Upper lobe of left lung (tissue), 6 donors: ENCODE results near the gene FOXL1. TPM values are rescaled to one million over a fixed set of nuclear protein-coding genes. Genes with fewer than 3 reads are reported as not detected.

Source experiments
- ATAC-seq, 2 donors: fragments of 200-7000 bp; cut with Tn5 transposase; one replicate each; pipeline ENCODE4 v1.9.1; 2022; ENCODE audit warnings: mild to moderate bottlenecking in 2 of 2, moderate library complexity in 2 of 2; ENCODE audit not compliant: low FRiP score in 2 of 2
- DNase-seq, 2 donors: peaks; one replicate each; pipeline ENCODE4 v3.0.0-alpha.2; 2019 to 2020
- H3K27ac ChIP-seq, 4 donors: fragments of 200-600 bp; sonication (generic); one replicate each; pipeline ENCODE4 v1.5.1; 2016 to 2019
- H3K27me3 ChIP-seq, 4 donors: fragments of 200-600 bp; sonication (generic); one replicate each; pipeline ENCODE4 v1.5.1; 2017 to 2019
- H3K36me3 ChIP-seq, 4 donors: fragments of 200-600 bp; sonication (generic); one replicate each; pipeline ENCODE4 v1.5.1; 2016 to 2019
- H3K4me1 ChIP-seq, 4 donors: fragments of 200-600 bp; sonication (generic); one replicate each; pipeline ENCODE4 v1.5.1; 2018 to 2019
- H3K4me3 ChIP-seq, 4 donors: fragments of 200-600 bp; sonication (generic); one replicate each; pipeline ENCODE4 v1.5.1; 2017 to 2019; ENCODE audit warnings: mild to moderate bottlenecking in 2 of 4, moderate library complexity in 1 of 4
- H3K9me3 ChIP-seq, 4 donors: fragments of 200-600 bp; sonication (generic); one replicate each; pipeline ENCODE4 v1.5.1; 2018 to 2019
- EP300 ChIP-seq, 4 donors: sonication (generic); formaldehyde crosslinking; IDR thresholded peaks; one replicate each; pipeline ENCODE4 v1.5.1; 2017; ENCODE audit warnings: antibody characterized with exemption in 4 of 4, control low read depth in 2 of 4
- POLR2A ChIP-seq, 4 donors: fragments of 450-650 bp; IDR thresholded peaks; one replicate each; pipeline ENCODE4 v1.5.1; 2016 to 2017; ENCODE audit warnings: antibody characterized with exemption in 4 of 4, mild to moderate bottlenecking in 2 of 4
- POLR2AphosphoS5 ChIP-seq, 2 donors: sonication (generic); formaldehyde crosslinking; IDR thresholded peaks; one replicate each; pipeline ENCODE4 v1.5.1; 2017; ENCODE audit warnings: antibody characterized with exemption in 2 of 2
- WGBS, 2 donors: methylation state at CpG; one replicate each; pipeline ENCODE4 v1.1.5; 2017 to 2018; 5-methylcytosine and 5-hydroxymethylcytosine counted together
- total RNA-seq, 6 donors: library from RNA; depleted of rRNA in 4 of 6; stranded (reverse); fragments of >200 nt in 4 of 6; gene quantifications; one replicate each; pipeline versions ENCODE4 v1.1.0 to v1.2.1, GENCODE V29; 2016 to 2021
- TF ChIP-seq, protein P1 (sequence below), 6 experiments: fragments of 450-650 bp in 4 of 6; fragments of 200-600 bp in 2 of 6; sonication (generic) in 2 of 6; IDR thresholded peaks; one replicate each; pipeline ENCODE4 v1.5.1; 2016 to 2019; ENCODE audit warnings: antibody characterized with exemption in 6 of 6
- donor health status: DM: no; HTN: no; CAD: no; lungs with moderate emphysema.
- donor health status: DM: no; HTN: yes; CAD: no; lungs with severe emphysema.

The FOXL1 gene
- 1 to 10 TPM in 2 of 6 donors, under 1 TPM in 3, not detected in 1; 0.22 to 2.2 (median 0.49) TPM for total RNA-seq

GRCh38 chr16:86578061-86578599 is at the start of gene FOXL1:
Gene FOXL1, plus strand, starts transcription at chr16:86578549. Its CDS starts 175 bp downstream, at chr16:86578724.
- Histone ChIP-seq H3K4me1 (peaks cover 16 to 41% (median 33%) of the 10 kb centered on the region in 4 donors), H3K27me3 (peaks cover 0 to 39% (median 13%) of the 10 kb centered on the region in 4 donors), H3K36me3 (no peaks in the 10 kb centered on the region), H3K27ac (peak within 1 kb of the TSS; percentile 45 to 77 (median 63)), H3K4me3 (peak within 1 kb of the TSS in 3 of 4 donors; percentile 12 to 42 (median 36)), H3K9me3 (no peaks in the 10 kb centered on the region)
- no peak for DNase-seq
- no peak for ATAC-seq
- WGBS, 2 donors, result 40 to 52% methylated on average over 13 of the region's 13 CpGs
- no peak for TF ChIP-seq POLR2A (IDR thresholded peaks at IDR 0.05)
- no peak for TF ChIP-seq POLR2AphosphoS5 (IDR thresholded peaks at IDR 0.05)
- no peak for TF ChIP-seq EP300 (IDR thresholded peaks at IDR 0.05)
- TF ChIP-seq, protein P1, sequence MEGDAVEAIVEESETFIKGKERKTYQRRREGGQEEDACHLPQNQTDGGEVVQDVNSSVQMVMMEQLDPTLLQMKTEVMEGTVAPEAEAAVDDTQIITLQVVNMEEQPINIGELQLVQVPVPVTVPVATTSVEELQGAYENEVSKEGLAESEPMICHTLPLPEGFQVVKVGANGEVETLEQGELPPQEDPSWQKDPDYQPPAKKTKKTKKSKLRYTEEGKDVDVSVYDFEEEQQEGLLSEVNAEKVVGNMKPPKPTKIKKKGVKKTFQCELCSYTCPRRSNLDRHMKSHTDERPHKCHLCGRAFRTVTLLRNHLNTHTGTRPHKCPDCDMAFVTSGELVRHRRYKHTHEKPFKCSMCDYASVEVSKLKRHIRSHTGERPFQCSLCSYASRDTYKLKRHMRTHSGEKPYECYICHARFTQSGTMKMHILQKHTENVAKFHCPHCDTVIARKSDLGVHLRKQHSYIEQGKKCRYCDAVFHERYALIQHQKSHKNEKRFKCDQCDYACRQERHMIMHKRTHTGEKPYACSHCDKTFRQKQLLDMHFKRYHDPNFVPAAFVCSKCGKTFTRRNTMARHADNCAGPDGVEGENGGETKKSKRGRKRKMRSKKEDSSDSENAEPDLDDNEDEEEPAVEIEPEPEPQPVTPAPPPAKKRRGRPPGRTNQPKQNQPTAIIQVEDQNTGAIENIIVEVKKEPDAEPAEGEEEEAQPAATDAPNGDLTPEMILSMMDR (IDR thresholded peaks at IDR 0.05), result no peak

DNA sequence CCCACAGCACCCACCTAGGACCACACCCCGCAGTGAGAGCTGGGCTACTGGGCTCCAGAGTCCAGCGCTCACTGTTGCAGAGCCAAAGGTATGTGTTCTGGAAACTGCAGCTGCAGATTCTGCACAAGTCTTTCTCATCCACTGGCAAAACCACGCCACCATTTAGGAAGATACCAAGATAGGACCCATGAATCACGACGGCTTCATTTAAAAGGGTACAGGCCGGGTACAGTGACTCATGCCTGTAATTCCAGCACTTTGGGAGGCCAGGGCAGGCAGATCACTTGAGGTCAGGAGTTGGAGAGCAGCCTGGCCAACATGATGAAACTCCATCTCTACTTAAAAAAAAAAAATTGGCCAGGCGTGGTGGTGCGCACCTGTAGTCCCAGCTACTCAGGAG is 49.2 kb upstream of the FOXL1 start:
- no peak for TF ChIP-seq POLR2A (IDR thresholded peaks at IDR 0.05)
- TF ChIP-seq, protein P1 (IDR thresholded peaks at IDR 0.05), result no peak
- TF ChIP-seq POLR2AphosphoS5 (IDR thresholded peaks at IDR 0.05), result no peak
- TF ChIP-seq EP300 (IDR thresholded peaks at IDR 0.05), result no peak
- WGBS, 2 donors, result 87 to 91% methylated on average over 7 to 8 of the region's 8 CpGs
- H3K27ac ChIP-seq, result no peak overlapping the region
- peaks cover 0 to 38% (median 13%) of the 10 kb centered on the region in 4 donors for H3K36me3 ChIP-seq
- no peaks in the 10 kb centered on the region for H3K9me3 ChIP-seq
- no peaks in the 10 kb centered on the region for H3K27me3 ChIP-seq
- no peaks in the 10 kb centered on the region for H3K4me1 ChIP-seq
- no peak for DNase-seq
- H3K4me3 ChIP-seq, result no peak overlapping the region
- no peak for ATAC-seq

GRCh38 chr16:86530251-86531190 is 47.8 kb upstream of the FOXL1 start:
- DNase-seq (peak in 1 of 2 donors; percentile 72), ATAC-seq (no peak)
- WGBS, 2 donors, result 87 to 89% methylated on average over 31 of the region's 31 CpGs
- no peaks in the 10 kb centered on the region for H3K4me1 ChIP-seq
- H3K9me3 ChIP-seq, result no peaks in the 10 kb centered on the region
- H3K36me3 ChIP-seq, result peaks cover 0 to 39% (median 13%) of the 10 kb centered on the region in 4 donors
- H3K27ac ChIP-seq, result no peak overlapping the region
- no peak for TF ChIP-seq POLR2AphosphoS5 (IDR thresholded peaks at IDR 0.05)
- TF ChIP-seq, protein P1 (IDR thresholded peaks at IDR 0.05), result no peak
- no peak for TF ChIP-seq EP300 (IDR thresholded peaks at IDR 0.05)
- no peak for TF ChIP-seq POLR2A (IDR thresholded peaks at IDR 0.05)
- no peaks in the 10 kb centered on the region for H3K27me3 ChIP-seq
- no peak overlapping the region for H3K4me3 ChIP-seq

GRCh38 chr16:86531191-86531545 is 47.2 kb upstream of the FOXL1 start:
- no peak for DNase-seq
- peak in 1 of 2 donors; percentile 54 for ATAC-seq

More at GRCh38 chr16:86531191-86531545, 47.2 kb upstream of the FOXL1 start:
- TF ChIP-seq POLR2AphosphoS5 (IDR thresholded peaks at IDR 0.05), result no peak
- TF ChIP-seq, protein P1 (IDR thresholded peaks at IDR 0.05), result no peak
- TF ChIP-seq EP300 (IDR thresholded peaks at IDR 0.05), result no peak
- no peak for TF ChIP-seq POLR2A (IDR thresholded peaks at IDR 0.05)
- WGBS, 2 donors, result 83 to 90% methylated on average over 7 of the region's 7 CpGs
- Histone ChIP-seq H3K4me1 (no peaks in the 10 kb centered on the region), H3K4me3 (no peak overlapping the region), H3K27me3 (no peaks in the 10 kb centered on the region), H3K9me3 (no peaks in the 10 kb centered on the region), H3K27ac (no peak overlapping the region), H3K36me3 (peaks cover 0 to 43% (median 14%) of the 10 kb centered on the region in 4 donors)
